Endothelial cell of umbilical vein (primary cell): Measurements from ENCODE around the gene KCNMA1. TPM values are rescaled to one million over a fixed set of nuclear protein-coding genes. Genes with fewer than 3 reads are reported as not detected.
"Not testable (repeated sequence)": the region's sequence is repeated elsewhere in the genome, so short reads cannot be mapped to it uniquely, and the experiment has no call there.

Experiments
- BruUV-seq: library from RNA; stranded (reverse); fragments of 400-500 nt; replicated peaks from 2 replicates; lab custom pipeline; 2021; lab: Mats Ljungman, UMichigan
- CTCF ChIA-PET: fragments of 300-600, 350-600 bp; sonication (Branson Sonifier 250); formaldehyde crosslinking; loops from one replicate; lab custom pipeline; 2021; ENCODE audit warnings: antibody characterized with exemption, inconsistent platforms; lab: Charles Lee
- POLR2A ChIA-PET: fragments of 300-600, 350-600 bp; sonication (Branson Sonifier 250); formaldehyde crosslinking; loops from one replicate; lab custom pipeline; 2021; ENCODE audit warnings: antibody characterized with exemption, inconsistent platforms; lab: Charles Lee
- DNase-seq: peaks from one replicate; pipeline ENCODE4 v3.0.0-alpha.2; 2011; ENCODE audit warnings: low read depth, low spot score
- FAIRE-seq: peaks from 2 replicates; lab custom pipeline; 2011; peaks lifted over from hg19 to GRCh38; lab: Jason Lieb, UNC
- H2AFZ ChIP-seq: 2 replicates; pipeline ENCODE4 v1.6.0; 2012; ENCODE audit warnings: low read depth, low read length, control low read depth, inconsistent platforms
- H3K27ac ChIP-seq: 2 replicates; pipeline ENCODE4 v1.5.1; 2011; ENCODE audit warnings: low read depth, mild to moderate bottlenecking, control low read depth, low read length, moderate library complexity; ENCODE audit not compliant: insufficient read depth
- H3K27me3 ChIP-seq, 2 experiments: 2 replicates each; pipeline versions ENCODE4 v1.6.0 to v1.6.1; 2011; ENCODE audit warnings: low read length in 2 of 2, mixed read lengths in 1 of 2; ENCODE audit not compliant: control insufficient read depth in 2 of 2, insufficient read depth in 2 of 2
- H3K36me3 ChIP-seq, 2 experiments: 2 replicates in 1 of 2; 3 replicates in 1 of 2; pipeline ENCODE4 v1.5.1; 2011; ENCODE audit warnings: low read length in 2 of 2, mild to moderate bottlenecking in 1 of 2, moderate library complexity in 1 of 2; ENCODE audit not compliant: control insufficient read depth in 2 of 2, insufficient read depth in 2 of 2; ENCODE audit errors: extremely low read depth in 1 of 2
- H3K4me1 ChIP-seq: 3 replicates; pipeline ENCODE4 v1.5.1; 2011; ENCODE audit warnings: mild to moderate bottlenecking, low read length; ENCODE audit not compliant: control insufficient read depth, insufficient read depth; ENCODE audit errors: extremely low read depth
- H3K4me2 ChIP-seq: 2 replicates; pipeline ENCODE4 v1.6.1; 2011; ENCODE audit warnings: low read length, control low read depth, mixed read lengths; ENCODE audit not compliant: insufficient read depth
- H3K4me3 ChIP-seq, 3 experiments: fragments of 200-600 bp in 1 of 3; sonication (generic), shearing (Covaris generic) in 1 of 3; replicated peaks in 1 of 3; 2 replicates each; pipeline ENCODE4 v1.5.1; 2011 to 2016; ENCODE audit warnings: control low read depth in 3 of 3, low read length in 3 of 3, mild to moderate bottlenecking in 2 of 3, inconsistent platforms in 1 of 3, low read depth in 1 of 3, moderate library complexity in 1 of 3; ENCODE audit not compliant: insufficient read depth in 1 of 3
- H3K79me2 ChIP-seq: 2 replicates; pipeline ENCODE4 v1.6.0; 2012; ENCODE audit warnings: low read length, inconsistent platforms; ENCODE audit not compliant: control insufficient read depth, insufficient read depth
- H3K9ac ChIP-seq: replicated peaks from 2 replicates; pipeline ENCODE3; 2011; ENCODE audit warnings: low read length, control low read depth; ENCODE audit not compliant: insufficient read depth; ENCODE audit errors: extremely low read depth
- H3K9me1 ChIP-seq: replicated peaks from 3 replicates; pipeline ENCODE4 v1.6.0; 2011; ENCODE audit warnings: mild to moderate bottlenecking, low read length; ENCODE audit not compliant: control insufficient read depth, insufficient read depth; ENCODE audit errors: extremely low read depth
- H3K9me3 ChIP-seq: replicated peaks from 2 replicates; pipeline ENCODE4 v1.5.1; 2012; ENCODE audit warnings: low read length, inconsistent platforms; ENCODE audit not compliant: control insufficient read depth, insufficient read depth
- H4K20me1 ChIP-seq: replicated peaks from 2 replicates; pipeline ENCODE3; 2011; ENCODE audit warnings: mild to moderate bottlenecking, low read length; ENCODE audit not compliant: control insufficient read depth, insufficient read depth; ENCODE audit errors: extremely low read depth
- CTCF ChIP-seq, 2 donors: IDR thresholded peaks; 1 replicate in 1 of 2; 2 replicates in 1 of 2; pipeline ENCODE4 v1.5.1; 2011; ENCODE audit warnings: low read length in 2 of 2, mild to moderate bottlenecking in 2 of 2, moderate library complexity in 2 of 2, control low read depth in 1 of 2, inconsistent platforms in 1 of 2, low read depth in 1 of 2; ENCODE audit not compliant: insufficient read depth in 1 of 2; ENCODE audit errors: extremely low read depth in 1 of 2
- EZH2 ChIP-seq: IDR thresholded peaks from 2 replicates; pipeline ENCODE4 v1.6.1; 2012; ENCODE audit warnings: borderline replicate concordance, low read depth, mild to moderate bottlenecking, moderate library complexity, low read length, inconsistent platforms; ENCODE audit not compliant: severe bottlenecking
- FOS ChIP-seq: IDR thresholded peaks from 2 replicates; pipeline ENCODE4 v1.6.1; 2011; ENCODE audit warnings: mild to moderate bottlenecking, low read length, moderate library complexity, borderline replicate concordance; ENCODE audit not compliant: insufficient read depth
- GATA2 ChIP-seq: IDR thresholded peaks from 2 replicates; pipeline ENCODE4 v1.7.0; 2011; ENCODE audit warnings: low read depth, mild to moderate bottlenecking, moderate library complexity, mixed read lengths, low read length; ENCODE audit not compliant: insufficient read length, insufficient read depth
- JUN ChIP-seq: IDR thresholded peaks from 2 replicates; pipeline ENCODE4 v1.6.1; 2011; ENCODE audit warnings: borderline replicate concordance, low read depth; ENCODE audit not compliant: insufficient read length, insufficient read depth
- MAX ChIP-seq: IDR thresholded peaks from 2 replicates; pipeline ENCODE4 v1.6.1; 2011; ENCODE audit not compliant: insufficient read depth, insufficient read length
- MYC ChIP-seq: IDR thresholded peaks from one replicate; pipeline ENCODE4 v1.6.1; 2011; ENCODE audit warnings: mild to moderate bottlenecking, low read depth, low read length
- POLR2A ChIP-seq: IDR thresholded peaks from 2 replicates; pipeline ENCODE4 v1.6.1; 2012; ENCODE audit warnings: low read depth, mild to moderate bottlenecking, control low read depth, low read length
- POLR2AphosphoS5 ChIP-seq: IDR thresholded peaks from 2 replicates; pipeline ENCODE4 v1.6.1; 2012; ENCODE audit warnings: low read depth, mild to moderate bottlenecking, control low read depth, low read length, moderate library complexity; ENCODE audit not compliant: insufficient read depth
- dilution Hi-C: fragments of 300-500 bp; cut with MboI; formaldehyde crosslinking; loops from one replicate; pipeline ENCODE4 v1.15.0; 2019; ENCODE audit warnings: low sequenced_read_pairs; ENCODE audit not compliant: extremely low pct_ligation_motif_present
- intact Hi-C: fragments of 100-400 bp; cut with micrococcal nuclease; formaldehyde crosslinking; loops from one replicate; pipeline ENCODE4 v1.10.0; 2022
- polyA plus RNA-seq, 4 experiments: library from polyadenylated mRNA; depleted of rRNA in 3 of 4; stranded (reverse) in 3 of 4; unstranded in 1 of 4; fragments of >200 nt; gene quantifications; 2 replicates each; pipeline versions ENCODE4 v1.2.1 to v1.2.3, GENCODE V29; 2011 to 2012; ENCODE audit warnings: missing spikeins in 1 of 4
- total RNA-seq: library from RNA; stranded (reverse); gene quantifications from 2 replicates; pipeline ENCODE4 v1.2.3, GENCODE V29; 2021

The KCNMA1 gene
- total and polyA plus RNA-seq, 2 donors (not counting 3 experiments of a cell fraction or from before 2014, with no cell fraction given): 0.10 to 0.82 TPM

- intact Hi-C loops, H3K4me2 ChIP-seq, H3K4me1 ChIP-seq, POLR2A ChIA-PET, H3K9ac ChIP-seq, H3K27me3 ChIP-seq, H3K79me2 ChIP-seq, H3K27ac ChIP-seq, DNase-seq, CTCF ChIA-PET, H4K20me1 ChIP-seq, H3K36me3 ChIP-seq, H3K4me3 ChIP-seq, dilution Hi-C loops, H2AFZ ChIP-seq, H3K9me3 ChIP-seq, BruUV-seq, H3K9me1 ChIP-seq, FAIRE-seq: not testable (repeated sequence)
These were observed 117.8 kb downstream of the KCNMA1 start for GRCh38 chr10:77519791-77520190.

GRCh38 chr10:77518910-77519274 is 118.7 kb downstream of the KCNMA1 start:
- intact Hi-C loops: no loop called here
- H3K27me3 ChIP-seq: peaks cover 0 to 3% of the 10 kb centered on the region in 2 experiments
- no peak for FAIRE-seq
- ChIA-PET POLR2A (no interaction called here), CTCF (no interaction called here)
- H4K20me1 ChIP-seq: no peaks in the 10 kb centered on the region
- H3K79me2 ChIP-seq: no peaks in the 10 kb centered on the region
- no peak for DNase-seq
- H3K36me3 ChIP-seq: no peaks in the 10 kb centered on the region
- H3K4me1 ChIP-seq: no peaks in the 10 kb centered on the region
- H3K9me3 ChIP-seq: no peaks in the 10 kb centered on the region
- dilution Hi-C loops: no loop called here
- TF ChIP-seq GATA2 (no peak), MYC (no peak), POLR2A (no peak), JUN (no peak), POLR2AphosphoS5 (no peak), FOS (no peak), EZH2 (no peak), MAX (no peak), CTCF (IDR thresholded peaks at IDR 0.05; ENCODE audit: extremely low read depth in 1 of 2, insufficient read depth in 1 of 2, low read depth in 1 of 2, low read length in 2 of 2) (no peak)
- H2AFZ ChIP-seq: no peak overlapping the region
- H3K4me2 ChIP-seq: no peak overlapping the region
- no peaks in the 10 kb centered on the region for H3K9me1 ChIP-seq
- H3K27ac ChIP-seq: no peak overlapping the region
- no peak overlapping the region for H3K9ac ChIP-seq
- BruUV-seq: no TSS peak
- H3K4me3 ChIP-seq: no peak overlapping the region
